Superior temporal gyrus (tissue), 1 donor: Measurements from ENCODE around the gene SLC29A2.
"Not testable (repeated sequence)": the region's sequence is repeated elsewhere in the genome, so short reads cannot be mapped to it uniquely, and the experiment has no call there.

Experiments used
- DNase-seq: peaks from one replicate; pipeline ENCODE4 v3.0.0-alpha.2; 2016; ENCODE audit errors: extremely low spot score

SLC29A2 gene

GRCh38 chr11:66333896-66334604 is 37.5 kb downstream of the SLC29A2 start:
- DNase-seq = no peak

- no peak for DNase-seq
These were observed 38.2 kb downstream of the SLC29A2 start for GRCh38 chr11:66333220-66333877.

- DNase-seq = no peak
These were observed 39.0 kb downstream of the SLC29A2 start for GRCh38 chr11:66332371-66333219.

- no peak for DNase-seq
These were observed 39.8 kb downstream of the SLC29A2 start for GRCh38 chr11:66331542-66332370.

GRCh38 chr11:66330931-66331330 is 40.6 kb downstream of the SLC29A2 start:
- no peak for DNase-seq

- DNase-seq = no peak
These were observed 42.3 kb downstream of the SLC29A2 start for GRCh38 chr11:66329165-66329673.

GRCh38 chr11:66328302-66329144 is 43.0 kb downstream of the SLC29A2 start:
- peak; percentile 85 for DNase-seq

GRCh38 chr11:66328031-66328301 is 43.6 kb downstream of the SLC29A2 start:
- DNase-seq = no peak

- no peak for DNase-seq
These were observed 44.2 kb downstream of the SLC29A2 start for GRCh38 chr11:66327171-66328030.

- DNase-seq = no peak
These were observed 45.1 kb downstream of the SLC29A2 start for GRCh38 chr11:66326261-66327111.

- no peak for DNase-seq
These were observed 46.3 kb downstream of the SLC29A2 start for GRCh38 chr11:66325263-66325671.

- no peak for DNase-seq
These were observed 46.9 kb downstream of the SLC29A2 start for GRCh38 chr11:66324664-66325063.

GRCh38 chr11:66323684-66324083 is 47.9 kb downstream of the SLC29A2 start:
- DNase-seq = no peak

- no peak for DNase-seq
These were observed 48.7 kb downstream of the SLC29A2 start for GRCh38 chr11:66322732-66323427.

GRCh38 chr11:66321606-66322005 is 50.0 kb downstream of the SLC29A2 start:
- DNase-seq = no peak

- not testable (repeated sequence) for DNase-seq
These were observed 50.8 kb downstream of the SLC29A2 start for GRCh38 chr11:66320748-66321147.

GRCh38 chr11:66320289-66320688 is 51.3 kb downstream of the SLC29A2 start:
- DNase-seq = not testable (repeated sequence)

GRCh38 chr11:66318600-66318970 is 53.0 kb downstream of the SLC29A2 start:
- no peak for DNase-seq
